SIG-M5 treated with dmso at 0.1 percent for 504 hours (cell line): ENCODE results near the gene PTPRG.

ENCODE experiments used
- DNase-seq: peaks from one replicate; lab custom pipeline; 2025; ENCODE audit not compliant: unreplicated experiment; lab: John Stamatoyannopoulos, UW

Gene PTPRG

GRCh38 chr3:62093025-62093424 lies 531.7 kb downstream of the PTPRG start:
- no peak for DNase-seq

- no peak for DNase-seq
These were observed 533.1 kb downstream of the PTPRG start for GRCh38 chr3:62094461-62094860.

GRCh38 chr3:62095080-62095479 lies 533.7 kb downstream of the PTPRG start:
- no peak for DNase-seq

- DNase-seq, result no peak
These were observed 534.4 kb downstream of the PTPRG start for GRCh38 chr3:62095756-62096155.

- DNase-seq, result no peak
These were observed 535.1 kb downstream of the PTPRG start for GRCh38 chr3:62096521-62096920.

GRCh38 chr3:62097121-62097520 lies 535.8 kb downstream of the PTPRG start:
- DNase-seq, result no peak

- DNase-seq, result no peak
These were observed 537.4 kb downstream of the PTPRG start for GRCh38 chr3:62098646-62099365.

- no peak for DNase-seq
These were observed 539.1 kb downstream of the PTPRG start for GRCh38 chr3:62100282-62100989.

- no peak for DNase-seq
These were observed 540.1 kb downstream of the PTPRG start for GRCh38 chr3:62101488-62101887.

- DNase-seq, result no peak
These were observed 542.2 kb downstream of the PTPRG start for GRCh38 chr3:62103531-62103930.

GRCh38 chr3:62109534-62109933 lies 548.2 kb downstream of the PTPRG start:
- no peak for DNase-seq

GRCh38 chr3:62110443-62111225 lies 549.3 kb downstream of the PTPRG start:
- no peak for DNase-seq

GRCh38 chr3:62113092-62113491 lies 551.7 kb downstream of the PTPRG start:
- DNase-seq, result no peak

- DNase-seq, result no peak
These were observed 553.4 kb downstream of the PTPRG start for GRCh38 chr3:62114763-62115162.

- DNase-seq, result no peak
These were observed 556.7 kb downstream of the PTPRG start for GRCh38 chr3:62117903-62118548.

- DNase-seq, result no peak
These were observed 557.8 kb downstream of the PTPRG start for GRCh38 chr3:62119139-62119538.

- DNase-seq, result no peak
These were observed 561.4 kb downstream of the PTPRG start for GRCh38 chr3:62122819-62123218.

- DNase-seq, result no peak
These were observed 564.0 kb downstream of the PTPRG start for GRCh38 chr3:62125380-62125779.

- no peak for DNase-seq
These were observed 565.7 kb downstream of the PTPRG start for GRCh38 chr3:62127116-62127515.

GRCh38 chr3:62128051-62128450 lies 566.7 kb downstream of the PTPRG start:
- DNase-seq, result peak; percentile 39

- DNase-seq, result no peak
These were observed 567.3 kb downstream of the PTPRG start for GRCh38 chr3:62128681-62129080.
